Adrenal gland (tissue), 5 donors: ENCODE measurements around the gene NRSN2.

Source experiments
- CTCF ChIP-seq, 6 experiments: fragments of 450-650 bp in 4 of 6; fragments of 200-600 bp in 2 of 6; sonication (generic) in 1 of 6; IDR thresholded peaks; 1 replicate in 5 of 6; 2 replicates in 1 of 6; pipeline versions ENCODE4 v1.5.1 to v1.8.0; 2016 to 2021; ENCODE audit warnings: antibody characterized with exemption in 6 of 6, mild to moderate bottlenecking in 2 of 6, moderate library complexity in 1 of 6
- POLR2A ChIP-seq, 2 donors: fragments of 450-650 bp; IDR thresholded peaks; one replicate each; pipeline ENCODE4 v1.6.1; 2017; ENCODE audit warnings: antibody characterized with exemption in 2 of 2, mild to moderate bottlenecking in 2 of 2, moderate library complexity in 1 of 2
- donor health status: DM: no; HTN: no; CAD: no.

GRCh38 chr20:370977-371754 lies 24.3 kb downstream of the NRSN2 start:
- TF ChIP-seq CTCF (IDR thresholded peaks at IDR 0.05) (no peak), POLR2A (IDR thresholded peaks at IDR 0.05) (no peak)
